ENCODE measurements around the gene ODAD4.

DNA sequence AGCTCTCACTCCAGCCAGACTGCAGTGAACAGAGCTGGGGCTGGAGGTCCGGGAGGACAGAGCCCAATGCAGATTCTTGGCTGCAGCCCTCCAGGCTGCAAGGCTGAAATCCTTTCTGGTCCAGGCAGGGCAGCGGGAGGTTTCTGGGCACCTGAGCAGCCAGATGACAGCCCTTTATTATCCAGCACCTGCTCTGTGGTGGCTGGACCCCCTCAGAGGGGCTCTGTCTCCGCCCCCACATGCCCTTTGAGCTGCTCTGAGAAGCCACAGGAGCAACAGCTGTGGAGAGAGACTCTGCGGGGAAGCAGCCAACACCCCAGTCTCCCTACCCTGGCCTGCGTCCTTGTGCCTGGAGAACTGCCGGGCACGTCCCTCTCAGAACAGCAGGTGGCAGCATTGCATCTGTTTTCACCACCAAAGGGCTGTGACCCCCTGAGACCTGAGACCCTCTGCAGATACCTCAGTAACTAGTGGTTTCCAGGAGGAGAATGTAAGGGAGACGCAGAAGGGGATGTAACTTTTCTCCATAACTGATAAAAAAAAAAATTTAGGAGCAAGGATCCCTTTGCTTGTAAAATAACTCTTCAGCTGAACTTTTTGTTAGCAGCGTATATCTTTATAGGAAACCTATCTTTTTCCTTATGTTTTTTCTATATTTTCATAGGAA is 32.5 kb downstream of the ODAD4 start:
- TF ChIP-seq, protein P1, sequence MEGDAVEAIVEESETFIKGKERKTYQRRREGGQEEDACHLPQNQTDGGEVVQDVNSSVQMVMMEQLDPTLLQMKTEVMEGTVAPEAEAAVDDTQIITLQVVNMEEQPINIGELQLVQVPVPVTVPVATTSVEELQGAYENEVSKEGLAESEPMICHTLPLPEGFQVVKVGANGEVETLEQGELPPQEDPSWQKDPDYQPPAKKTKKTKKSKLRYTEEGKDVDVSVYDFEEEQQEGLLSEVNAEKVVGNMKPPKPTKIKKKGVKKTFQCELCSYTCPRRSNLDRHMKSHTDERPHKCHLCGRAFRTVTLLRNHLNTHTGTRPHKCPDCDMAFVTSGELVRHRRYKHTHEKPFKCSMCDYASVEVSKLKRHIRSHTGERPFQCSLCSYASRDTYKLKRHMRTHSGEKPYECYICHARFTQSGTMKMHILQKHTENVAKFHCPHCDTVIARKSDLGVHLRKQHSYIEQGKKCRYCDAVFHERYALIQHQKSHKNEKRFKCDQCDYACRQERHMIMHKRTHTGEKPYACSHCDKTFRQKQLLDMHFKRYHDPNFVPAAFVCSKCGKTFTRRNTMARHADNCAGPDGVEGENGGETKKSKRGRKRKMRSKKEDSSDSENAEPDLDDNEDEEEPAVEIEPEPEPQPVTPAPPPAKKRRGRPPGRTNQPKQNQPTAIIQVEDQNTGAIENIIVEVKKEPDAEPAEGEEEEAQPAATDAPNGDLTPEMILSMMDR (IDR thresholded peaks at IDR 0.05): peak; percentile 53 to 93 (median 84)
- TF ChIP-seq POLR2A (IDR thresholded peaks at IDR 0.05) (no peak), POLR2AphosphoS5 (IDR thresholded peaks at IDR 0.05) (peak; percentile 39)
